Activated T-cell treated with anti-CD3 and anti-CD28 coated beads for 4 hours (primary cell): Measurements from ENCODE around the gene TTC28.
"Not testable (repeated sequence)": the region's sequence is repeated elsewhere in the genome, so short reads cannot be mapped to it uniquely, and the experiment has no call there.

Source experiments
- DNase-seq: peaks from one replicate; pipeline ENCODE4 v3.0.0-alpha.2; 2020

Gene TTC28

GRCh38 chr22:28553108-28553866 is 126.4 kb downstream of the TTC28 start:
- DNase-seq = not testable (repeated sequence)

- DNase-seq = no peak
Observed at GRCh38 chr22:28548406-28548805, 131.2 kb downstream of the TTC28 start.

GRCh38 chr22:28547132-28547842 is 132.4 kb downstream of the TTC28 start:
- DNase-seq = no peak

- no peak for DNase-seq
Observed at GRCh38 chr22:28544431-28544868, 135.2 kb downstream of the TTC28 start.

GRCh38 chr22:28542980-28543621 is 136.5 kb downstream of the TTC28 start:
- no peak for DNase-seq

- no peak for DNase-seq
Observed at GRCh38 chr22:28541137-28541536, 138.5 kb downstream of the TTC28 start.

- DNase-seq = no peak
Observed at GRCh38 chr22:28538922-28539321, 140.7 kb downstream of the TTC28 start.

GRCh38 chr22:28530565-28530964 is 149.1 kb downstream of the TTC28 start:
- not testable (repeated sequence) for DNase-seq

GRCh38 chr22:28529144-28529543 is 150.5 kb downstream of the TTC28 start:
- not testable (repeated sequence) for DNase-seq

GRCh38 chr22:28521451-28521850 is 158.2 kb downstream of the TTC28 start:
- DNase-seq = no peak

- no peak for DNase-seq
Observed at GRCh38 chr22:28514321-28514821, 165.3 kb downstream of the TTC28 start.

- DNase-seq = not testable (repeated sequence)
Observed at GRCh38 chr22:28512387-28512786, 167.3 kb downstream of the TTC28 start.

- DNase-seq = no peak
Observed at GRCh38 chr22:28507896-28508295, 171.7 kb downstream of the TTC28 start.

GRCh38 chr22:28506150-28506535 is 173.5 kb downstream of the TTC28 start:
- no peak for DNase-seq

- DNase-seq = no peak
Observed at GRCh38 chr22:28505416-28506149, 174.1 kb downstream of the TTC28 start.

GRCh38 chr22:28500006-28500405 is 179.6 kb downstream of the TTC28 start:
- no peak for DNase-seq

- DNase-seq = no peak
Observed at GRCh38 chr22:28498044-28498443, 181.6 kb downstream of the TTC28 start.

- DNase-seq = no peak
Observed at GRCh38 chr22:28497188-28497587, 182.5 kb downstream of the TTC28 start.

- not testable (repeated sequence) for DNase-seq
Observed at GRCh38 chr22:28491289-28491688, 188.4 kb downstream of the TTC28 start.

- DNase-seq = no peak
Observed at GRCh38 chr22:28488825-28489224, 190.8 kb downstream of the TTC28 start.

GRCh38 chr22:28484662-28485061 is 195.0 kb downstream of the TTC28 start:
- no peak for DNase-seq

GRCh38 chr22:28481725-28482124 is 197.9 kb downstream of the TTC28 start:
- no peak for DNase-seq
